ENCODE measurements around the gene RBM26. TPM values are rescaled to one million over a fixed set of nuclear protein-coding genes. Genes with fewer than 3 reads are reported as not detected.

Gene RBM26
- polyA plus RNA-seq, 3 donors: 3.5 to 25.3 (median 5.0) TPM

DNA sequence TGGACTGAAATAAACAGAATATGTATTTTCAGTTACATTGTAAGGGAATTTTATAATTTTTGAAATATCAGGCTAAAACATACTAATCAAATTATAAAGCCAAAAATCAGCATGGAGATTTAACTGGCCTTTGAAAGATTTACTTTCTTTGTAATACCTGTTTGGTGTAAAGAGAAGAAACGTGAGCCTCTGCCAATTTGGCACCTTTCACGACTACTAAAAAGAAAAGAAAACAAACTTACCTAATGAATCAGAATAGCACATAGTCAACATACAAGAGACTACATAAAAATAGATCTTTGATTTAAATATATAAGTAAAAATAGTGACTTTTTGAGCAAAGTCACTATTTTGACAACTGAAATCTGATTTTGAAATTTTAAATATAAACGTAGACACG lies 87.4 kb downstream of the RBM26 start:
- H3K36me3 Mint-ChIP-seq: peaks cover 60% of the 10 kb centered on the region in 2 donors
- WGBS (ENCODE audit: insufficient coverage): no CpG with 5 or more reads among the region's 4 CpGs
- H3K9me3 ChIP-seq (replicated peaks in 1 of 2; ENCODE audit: control insufficient read depth in 1 of 2, insufficient read depth in 1 of 2, low read length in 2 of 2): no peaks in the 10 kb centered on the region
- no peak for DNase-seq
- TF ChIP-seq, protein P1, sequence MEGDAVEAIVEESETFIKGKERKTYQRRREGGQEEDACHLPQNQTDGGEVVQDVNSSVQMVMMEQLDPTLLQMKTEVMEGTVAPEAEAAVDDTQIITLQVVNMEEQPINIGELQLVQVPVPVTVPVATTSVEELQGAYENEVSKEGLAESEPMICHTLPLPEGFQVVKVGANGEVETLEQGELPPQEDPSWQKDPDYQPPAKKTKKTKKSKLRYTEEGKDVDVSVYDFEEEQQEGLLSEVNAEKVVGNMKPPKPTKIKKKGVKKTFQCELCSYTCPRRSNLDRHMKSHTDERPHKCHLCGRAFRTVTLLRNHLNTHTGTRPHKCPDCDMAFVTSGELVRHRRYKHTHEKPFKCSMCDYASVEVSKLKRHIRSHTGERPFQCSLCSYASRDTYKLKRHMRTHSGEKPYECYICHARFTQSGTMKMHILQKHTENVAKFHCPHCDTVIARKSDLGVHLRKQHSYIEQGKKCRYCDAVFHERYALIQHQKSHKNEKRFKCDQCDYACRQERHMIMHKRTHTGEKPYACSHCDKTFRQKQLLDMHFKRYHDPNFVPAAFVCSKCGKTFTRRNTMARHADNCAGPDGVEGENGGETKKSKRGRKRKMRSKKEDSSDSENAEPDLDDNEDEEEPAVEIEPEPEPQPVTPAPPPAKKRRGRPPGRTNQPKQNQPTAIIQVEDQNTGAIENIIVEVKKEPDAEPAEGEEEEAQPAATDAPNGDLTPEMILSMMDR (IDR thresholded peaks at IDR 0.05): no peak
- peaks cover 35 to 75% of the 10 kb centered on the region in 2 donors for H3K36me3 ChIP-seq (replicated peaks in 1 of 2; ENCODE audit: control insufficient read depth in 1 of 2, insufficient read depth in 2 of 2, low read length in 2 of 2)
- no peaks in the 10 kb centered on the region for H3K4me1 Mint-ChIP-seq
- H3K4me3 ChIP-seq (replicated peaks in 1 of 3; ENCODE audit: low read depth in 2 of 3, low read length in 3 of 3): no peak overlapping the region
- no peak overlapping the region for H3K27ac Mint-ChIP-seq
- no peaks in the 10 kb centered on the region for H3K27me3 ChIP-seq (ENCODE audit: control insufficient read depth in 2 of 2, insufficient read depth in 2 of 2, low read length in 2 of 2)
- no peak overlapping the region for H3K27ac ChIP-seq (ENCODE audit: low read depth in 1 of 2, low read length in 2 of 2)
- no peaks in the 10 kb centered on the region for H3K9me3 Mint-ChIP-seq
- no peaks in the 10 kb centered on the region for H3K4me1 ChIP-seq (ENCODE audit: control insufficient read depth in 1 of 2, insufficient read depth in 2 of 2, low read length in 2 of 2)
- H3K27me3 Mint-ChIP-seq (ENCODE audit: low read depth in 3 of 3): no peaks in the 10 kb centered on the region
- no peak overlapping the region for H3K4me3 Mint-ChIP-seq
- H4K20me1 ChIP-seq (ENCODE audit: insufficient read depth, low read length): no peaks in the 10 kb centered on the region
- no peak overlapping the region for H2AFZ ChIP-seq (ENCODE audit: insufficient read depth, low read depth, low read length, poor library complexity, severe bottlenecking)
- intact Hi-C loops (cut with micrococcal nuclease): no loop called here
- H3K4me2 ChIP-seq (replicated peaks; ENCODE audit: extremely low read depth, low read length, poor library complexity, severe bottlenecking): no peak overlapping the region
- H3K9ac ChIP-seq (ENCODE audit: insufficient read depth, low read length, poor library complexity, severe bottlenecking): no peak overlapping the region
- H3K79me2 ChIP-seq (ENCODE audit: insufficient read depth, low read length): no peaks in the 10 kb centered on the region

DNA sequence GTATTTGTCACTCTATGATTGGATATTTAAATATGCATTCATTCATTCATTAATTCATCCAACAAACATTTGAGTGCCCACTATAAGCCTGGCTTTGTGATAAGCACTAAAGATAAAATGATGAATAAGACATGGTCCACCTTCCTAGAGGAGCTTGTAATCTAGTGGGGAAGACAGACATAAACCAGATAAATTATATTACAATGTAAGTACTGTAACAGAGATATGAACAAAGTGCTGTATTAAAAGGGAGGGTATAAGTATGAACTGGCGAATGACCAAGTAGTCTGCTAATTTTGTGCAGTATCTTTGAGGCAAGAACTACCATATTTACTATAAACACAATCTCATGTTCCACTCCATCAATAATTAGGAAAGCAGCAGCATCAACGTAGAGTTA lies 88.2 kb downstream of the RBM26 start:
- Histone ChIP-seq H3K36me3 (replicated peaks in 1 of 2; ENCODE audit: control insufficient read depth in 1 of 2, insufficient read depth in 2 of 2, low read length in 2 of 2) (peaks cover 35 to 67% of the 10 kb centered on the region in 2 donors), H3K4me1 (ENCODE audit: control insufficient read depth in 1 of 2, insufficient read depth in 2 of 2, low read length in 2 of 2) (no peaks in the 10 kb centered on the region), H3K27me3 (ENCODE audit: control insufficient read depth in 2 of 2, insufficient read depth in 2 of 2, low read length in 2 of 2) (no peaks in the 10 kb centered on the region), H3K9ac (ENCODE audit: insufficient read depth, low read length, poor library complexity, severe bottlenecking) (no peak overlapping the region), H3K4me2 (replicated peaks; ENCODE audit: extremely low read depth, low read length, poor library complexity, severe bottlenecking) (no peak overlapping the region), H3K79me2 (ENCODE audit: insufficient read depth, low read length) (no peaks in the 10 kb centered on the region), H2AFZ (ENCODE audit: insufficient read depth, low read depth, low read length, poor library complexity, severe bottlenecking) (no peak overlapping the region), H3K4me3 (replicated peaks in 1 of 3; ENCODE audit: low read depth in 2 of 3, low read length in 3 of 3) (no peak overlapping the region), H4K20me1 (ENCODE audit: insufficient read depth, low read length) (no peaks in the 10 kb centered on the region), H3K27ac (ENCODE audit: low read depth in 1 of 2, low read length in 2 of 2) (peak overlapping the region in 1 of 2 donors; percentile 1), H3K9me3 (replicated peaks in 1 of 2; ENCODE audit: control insufficient read depth in 1 of 2, insufficient read depth in 1 of 2, low read length in 2 of 2) (no peaks in the 10 kb centered on the region)
- no peaks in the 10 kb centered on the region for H3K27me3 Mint-ChIP-seq (ENCODE audit: low read depth in 3 of 3)
- no peak overlapping the region for H3K27ac Mint-ChIP-seq
- DNase-seq: no peak
- H3K4me3 Mint-ChIP-seq: no peak overlapping the region
- H3K9me3 Mint-ChIP-seq: no peaks in the 10 kb centered on the region
- intact Hi-C loops (cut with micrococcal nuclease): no loop called here
- H3K36me3 Mint-ChIP-seq: peaks cover 62 to 64% of the 10 kb centered on the region in 2 donors
- TF ChIP-seq, protein P1 (IDR thresholded peaks at IDR 0.05): no peak
- no CpG with 5 or more reads among the region's 2 CpGs for WGBS (ENCODE audit: insufficient coverage)
- H3K4me1 Mint-ChIP-seq: no peaks in the 10 kb centered on the region

Data from CD14-positive monocyte (primary cell).